NCI-H187 treated with DMSO at 0.1 percent for 48 hours (cell line): ENCODE results near the gene ZKSCAN2.

Source experiments
- DNase-seq: peaks from one replicate; lab custom pipeline; 2025; lab: John Stamatoyannopoulos, UW

ZKSCAN2 gene

GRCh38 chr16:25223964-25224363 is 33.7 kb downstream of the ZKSCAN2 start:
- DNase-seq, result no peak

- DNase-seq, result no peak
Observed at GRCh38 chr16:25222959-25223358, 34.7 kb downstream of the ZKSCAN2 start.

GRCh38 chr16:25219070-25219737 is 38.4 kb downstream of the ZKSCAN2 start:
- no peak for DNase-seq

GRCh38 chr16:25217921-25218320 is 39.7 kb downstream of the ZKSCAN2 start:
- no peak for DNase-seq

GRCh38 chr16:25217112-25217511 is 40.5 kb downstream of the ZKSCAN2 start:
- DNase-seq, result no peak

GRCh38 chr16:25213709-25214397 is 43.8 kb downstream of the ZKSCAN2 start:
- DNase-seq, result no peak

- no peak for DNase-seq
Observed at GRCh38 chr16:25212636-25213035, 45.0 kb downstream of the ZKSCAN2 start.

GRCh38 chr16:25210758-25211157 is 46.9 kb downstream of the ZKSCAN2 start:
- no peak for DNase-seq

GRCh38 chr16:25199457-25199856 is 58.2 kb downstream of the ZKSCAN2 start:
- DNase-seq, result no peak

GRCh38 chr16:25198021-25198420 is 59.6 kb downstream of the ZKSCAN2 start:
- DNase-seq, result no peak

GRCh38 chr16:25194273-25194878 is 63.3 kb downstream of the ZKSCAN2 start:
- DNase-seq, result no peak

GRCh38 chr16:25192096-25192495 is 65.5 kb downstream of the ZKSCAN2 start:
- no peak for DNase-seq

GRCh38 chr16:25189305-25189704 is 68.3 kb downstream of the ZKSCAN2 start:
- no peak for DNase-seq

GRCh38 chr16:25187491-25187795 is 70.2 kb downstream of the ZKSCAN2 start:
- DNase-seq, result no peak
